ENCODE results near the gene SIPA1L2. TPM values are rescaled to one million over a fixed set of nuclear protein-coding genes. Genes with fewer than 3 reads are reported as not detected.

SIPA1L2 gene
- total RNA-seq, 2 experiments from 2014 or later = 6.2 to 13.5 TPM

GRCh38 chr1:232627645-232628334 is 2.1 kb downstream of the SIPA1L2 start:
- H2AFZ ChIP-seq (ENCODE audit: low read length) = peak overlapping the region; percentile 44; the same call in 1 of the 2 replicates
- BruUV-seq (replicated peaks) = no TSS peak
- ChIA-PET CTCF (ENCODE audit: unreplicated experiment) (interaction anchor here (0.7 to 1.5 kb wide), 8 partner anchors 33 to 319 kb away, joined by 3 to 6 read pairs (median 3); no protein-coding TSS in a partner anchor), POLR2A (interaction anchor here (0.7 to 2.7 kb wide), 23 partner anchors 12 to 855 kb away, joined by 3 to 23 read pairs (median 5); no protein-coding TSS in a partner anchor)
- peaks cover 2% of the 10 kb centered on the region; the same call in 1 of the 2 replicates for H3K36me3 ChIP-seq (ENCODE audit: insufficient read depth, low read length)
- H3K27ac ChIP-seq (ENCODE audit: low read depth, low read length, poor library complexity, severe bottlenecking) = peak overlapping the region; percentile 59
- peak overlapping the region; percentile 62 for H3K4me2 ChIP-seq (ENCODE audit: low read length)
- H3K79me2 ChIP-seq (ENCODE audit: insufficient read depth, low read depth, low read length) = peaks cover 42% of the 10 kb centered on the region; the same call in 1 of the 2 replicates
- peaks cover 57% of the 10 kb centered on the region for H3K4me1 ChIP-seq (ENCODE audit: insufficient read depth, low read length, poor library complexity, severe bottlenecking)
- H3K9me2 ChIP-seq (ENCODE audit: insufficient read depth, low read length) = no peaks in the 10 kb centered on the region
- peak overlapping the region; percentile 73 for H3K4me3 ChIP-seq (ENCODE audit: low read depth, low read length, poor library complexity, severe bottlenecking)
- no peaks in the 10 kb centered on the region for H3K9me3 ChIP-seq (ENCODE audit: low read length)
- TF ChIP-seq EZH2phosphoT487 (IDR thresholded peaks at IDR 0.05; ENCODE audit: borderline replicate concordance, low read depth, low read length) (no peak), CTCF (conservative IDR thresholded peaks at IDR 0.05; ENCODE audit: low read length) (peak; percentile 84)
- peak; percentile 84 for DNase-seq (ENCODE audit: low spot score)
- no peaks in the 10 kb centered on the region for H4K20me1 ChIP-seq (ENCODE audit: insufficient read depth, low read length)
- intact Hi-C loops (cut with micrococcal nuclease; ENCODE audit: unreplicated experiment) = loop anchor here (2.0 kb wide), 2 partner anchors 29 to 65 kb away; no protein-coding TSS in a partner anchor

GRCh38 chr1:232627171-232627570 is 2.8 kb downstream of the SIPA1L2 start:
- DNase-seq (ENCODE audit: low spot score) = no peak
- Histone ChIP-seq H3K4me3 (ENCODE audit: low read depth, low read length, poor library complexity, severe bottlenecking) (peak overlapping the region; percentile 73), H4K20me1 (ENCODE audit: insufficient read depth, low read length) (no peaks in the 10 kb centered on the region), H3K9me2 (ENCODE audit: insufficient read depth, low read length) (no peaks in the 10 kb centered on the region), H2AFZ (ENCODE audit: low read length) (peak overlapping the region; percentile 44; the same call in 1 of the 2 replicates), H3K79me2 (ENCODE audit: insufficient read depth, low read depth, low read length) (peaks cover 48% of the 10 kb centered on the region; the same call in 1 of the 2 replicates), H3K9me3 (ENCODE audit: low read length) (no peaks in the 10 kb centered on the region), H3K27ac (ENCODE audit: low read depth, low read length, poor library complexity, severe bottlenecking) (peak overlapping the region; percentile 59), H3K4me2 (ENCODE audit: low read length) (peak overlapping the region; percentile 62), H3K4me1 (ENCODE audit: insufficient read depth, low read length, poor library complexity, severe bottlenecking) (peaks cover 64% of the 10 kb centered on the region), H3K36me3 (ENCODE audit: insufficient read depth, low read length) (peaks cover 3% of the 10 kb centered on the region; the same call in 1 of the 2 replicates)
- POLR2A ChIA-PET = interaction anchor here (0.7 to 2.7 kb wide), 23 partner anchors 11 to 855 kb away, joined by 3 to 23 read pairs (median 5); no protein-coding TSS in a partner anchor
- TF ChIP-seq CTCF (conservative IDR thresholded peaks at IDR 0.05; ENCODE audit: low read length) = no peak
- TF ChIP-seq EZH2phosphoT487 (IDR thresholded peaks at IDR 0.05; ENCODE audit: borderline replicate concordance, low read depth, low read length) = no peak
- CTCF ChIA-PET (ENCODE audit: unreplicated experiment) = interaction anchor here (0.7 to 1.5 kb wide), 8 partner anchors 33 to 319 kb away, joined by 3 to 6 read pairs (median 3); no protein-coding TSS in a partner anchor
- intact Hi-C loops (cut with micrococcal nuclease; ENCODE audit: unreplicated experiment) = loop anchor here (2.0 kb wide), 2 partner anchors 28 to 64 kb away; no protein-coding TSS in a partner anchor
- BruUV-seq (replicated peaks) = no TSS peak

All from OCI-LY7 (cell line).